Stromal cell of bone marrow (primary cell): ENCODE results near the gene MFSD11.
A peak's percentile ranks its signal among the peaks of the same experiment; 100 is the strongest.
"Not testable (repeated sequence)": the region's sequence is repeated elsewhere in the genome, so short reads cannot be mapped to it uniquely, and the experiment has no call there.

Experiments used
- DNase-seq: peaks from one replicate; pipeline ENCODE4 v3.0.0-alpha.2; 2012; ENCODE audit warnings: low read depth

Gene MFSD11

GRCh38 chr17:76726776-76727718 is 10.9 kb upstream of the MFSD11 start, which contains the start of gene METTL23:
TSS of gene METTL23 (plus strand) at chr17:76726839. CDS start at chr17:76729711, 2,872 bp downstream.
- no peak for DNase-seq

GRCh38 chr17:76727745-76728456 is 10.0 kb upstream of the MFSD11 start:
- DNase-seq: no peak

- DNase-seq: not testable (repeated sequence)
These were observed 5.9 kb upstream of the MFSD11 start for GRCh38 chr17:76731800-76732733.

GRCh38 chr17:76732734-76733617 is 4.9 kb upstream of the MFSD11 start:
- DNase-seq: no peak

- no peak for DNase-seq
These were observed 4.3 kb upstream of the MFSD11 start for GRCh38 chr17:76733618-76733957.

GRCh38 chr17:76734080-76734840 is 3.7 kb upstream of the MFSD11 start:
- DNase-seq: no peak

GRCh38 chr17:76735006-76735405 is 2.9 kb upstream of the MFSD11 start:
- DNase-seq: no peak

GRCh38 chr17:76735586-76736348 is 2.2 kb upstream of the MFSD11 start:
- no peak for DNase-seq

- DNase-seq: no peak
These were observed 1.4 kb upstream of the MFSD11 start for GRCh38 chr17:76736349-76737081.

GRCh38 chr17:76737082-76737675 is 740 bp upstream of the MFSD11 start, which contains the start of gene SRSF2:
TSS of gene SRSF2 (minus strand) at chr17:76737331. CDS start at chr17:76737160, 171 bp downstream.
- peak; percentile 98 for DNase-seq

- no peak for DNase-seq
These were observed 540 bp downstream of the MFSD11 start for GRCh38 chr17:76738468-76738850.

GRCh38 chr17:76739568-76740115 is 1.7 kb downstream of the MFSD11 start:
- DNase-seq: not testable (repeated sequence)

GRCh38 chr17:76740329-76741118 is 2.6 kb downstream of the MFSD11 start:
- no peak for DNase-seq

GRCh38 chr17:76742958-76743357 is 5.0 kb downstream of the MFSD11 start:
- no peak for DNase-seq

GRCh38 chr17:76744747-76745146 is 6.8 kb downstream of the MFSD11 start:
- no peak for DNase-seq

GRCh38 chr17:76745785-76746184 is 7.9 kb downstream of the MFSD11 start:
- DNase-seq: not testable (repeated sequence)
